MM.1S (cell line): ENCODE measurements around the gene CPS1.

Experiments used
- DNase-seq: peaks from one replicate; pipeline ENCODE4 v3.0.0-alpha.2; 2015
- H2AFZ ChIP-seq: fragments of 300-600 bp; sonication (generic); 2 replicates; pipeline ENCODE4 v1.6.0; 2016; ENCODE audit warnings: antibody characterized with exemption, low read length
- H3F3A ChIP-seq: fragments of 300-600 bp; sonication (generic); 2 replicates; pipeline ENCODE4 v1.6.1; 2016; ENCODE audit warnings: mild to moderate bottlenecking, antibody characterized with exemption, low read length, moderate library complexity, mixed read lengths; ENCODE audit not compliant: insufficient read depth
- H3K27ac ChIP-seq: fragments of 300-600 bp; sonication (generic); 2 replicates; pipeline ENCODE4 v1.5.1; 2016; ENCODE audit warnings: mild to moderate bottlenecking, low read length
- H3K27me3 ChIP-seq: fragments of 300-600 bp; sonication (generic); replicated peaks from 2 replicates; pipeline ENCODE4 v1.6.0; 2016; ENCODE audit warnings: low read length; ENCODE audit not compliant: insufficient read depth
- H3K36me3 ChIP-seq: fragments of 300-600 bp; sonication (generic); replicated peaks from 2 replicates; pipeline ENCODE4 v1.6.1; 2016; ENCODE audit warnings: mild to moderate bottlenecking, low read length, mixed read lengths; ENCODE audit not compliant: insufficient read depth
- H3K4me1 ChIP-seq: fragments of 300-600 bp; sonication (generic); 2 replicates; pipeline ENCODE4 v1.6.1; 2016; ENCODE audit warnings: low read length, mixed read lengths
- H3K4me2 ChIP-seq: fragments of 300-600 bp; sonication (generic); 2 replicates; pipeline ENCODE4 v1.6.0; 2016; ENCODE audit warnings: low read depth, low read length
- H3K4me3 ChIP-seq: fragments of 300-600 bp; sonication (generic); 2 replicates; pipeline ENCODE4 v1.5.1; 2016; ENCODE audit warnings: low read length, mixed read lengths
- H3K79me2 ChIP-seq: fragments of 300-600 bp; sonication (generic); 2 replicates; pipeline ENCODE4 v1.6.1; 2016; ENCODE audit warnings: mixed run types, low read length, mixed read lengths
- H3K9ac ChIP-seq: fragments of 300-600 bp; sonication (generic); 2 replicates; pipeline ENCODE4 v1.6.1; 2016; ENCODE audit warnings: low read length, mixed read lengths
- H3K9me2 ChIP-seq: fragments of 300-600 bp; sonication (generic); replicated peaks from 2 replicates; pipeline ENCODE4 v1.6.1; 2016; ENCODE audit warnings: mild to moderate bottlenecking, low read length, mixed read lengths; ENCODE audit not compliant: insufficient read depth
- H3K9me3 ChIP-seq: fragments of 300-600 bp; sonication (generic); replicated peaks from 2 replicates; pipeline ENCODE4 v1.6.1; 2016; ENCODE audit warnings: mild to moderate bottlenecking, low read length, mixed read lengths; ENCODE audit not compliant: insufficient read depth
- H4K20me1 ChIP-seq: fragments of 300-600 bp; sonication (generic); 2 replicates; pipeline ENCODE4 v1.6.1; 2016; ENCODE audit warnings: mild to moderate bottlenecking, low read length, moderate library complexity, mixed read lengths; ENCODE audit not compliant: insufficient read depth
- CTCF ChIP-seq: fragments of 300-600 bp; sonication (generic); IDR thresholded peaks from 2 replicates; pipeline ENCODE4 v1.5.1; 2016; ENCODE audit warnings: antibody characterized with exemption, low read length, mixed read lengths
- EZH2 ChIP-seq: fragments of 300-600 bp; sonication (generic); optimal IDR thresholded peaks from 2 replicates; pipeline ENCODE3; 2017; ENCODE audit warnings: low read depth, mild to moderate bottlenecking, antibody characterized with exemption, low read length, mixed read lengths
- EZH2phosphoT487 ChIP-seq: fragments of 300-600 bp; sonication (generic); IDR thresholded peaks from 2 replicates; pipeline ENCODE4 v1.6.1; 2018; ENCODE audit warnings: antibody characterized with exemption, low read length

CPS1 gene

GRCh38 chr2:210559182-210559581, 2.8 kb downstream of the CPS1 start:
- no peak overlapping the region for H3K4me3 ChIP-seq
- no peaks in the 10 kb centered on the region for H3F3A ChIP-seq
- H3K4me2 ChIP-seq: no peak overlapping the region
- H3K36me3 ChIP-seq: no peaks in the 10 kb centered on the region
- H3K27me3 ChIP-seq: no peaks in the 10 kb centered on the region
- H3K4me1 ChIP-seq: no peaks in the 10 kb centered on the region
- no peak overlapping the region for H2AFZ ChIP-seq
- H3K9me2 ChIP-seq: no peaks in the 10 kb centered on the region
- TF ChIP-seq EZH2phosphoT487 (no peak), EZH2 (no peak), CTCF (no peak)
- H3K9ac ChIP-seq: no peak overlapping the region
- no peaks in the 10 kb centered on the region for H3K79me2 ChIP-seq
- no peaks in the 10 kb centered on the region for H4K20me1 ChIP-seq
- H3K9me3 ChIP-seq: no peaks in the 10 kb centered on the region
- DNase-seq: no peak
- H3K27ac ChIP-seq: no peak overlapping the region

GRCh38 chr2:210561475-210561874, 5.1 kb downstream of the CPS1 start:
- H3K4me3 ChIP-seq: no peak overlapping the region
- H3F3A ChIP-seq: no peaks in the 10 kb centered on the region
- H3K9me3 ChIP-seq: no peaks in the 10 kb centered on the region
- no peak for DNase-seq
- H3K9me2 ChIP-seq: no peaks in the 10 kb centered on the region
- no peak overlapping the region for H2AFZ ChIP-seq
- no peak overlapping the region for H3K9ac ChIP-seq
- H4K20me1 ChIP-seq: no peaks in the 10 kb centered on the region
- no peaks in the 10 kb centered on the region for H3K36me3 ChIP-seq
- no peaks in the 10 kb centered on the region for H3K79me2 ChIP-seq
- no peaks in the 10 kb centered on the region for H3K27me3 ChIP-seq
- no peak overlapping the region for H3K27ac ChIP-seq
- no peak overlapping the region for H3K4me2 ChIP-seq
- no peaks in the 10 kb centered on the region for H3K4me1 ChIP-seq
- no peak for TF ChIP-seq EZH2
- no peak for TF ChIP-seq CTCF
- no peak for TF ChIP-seq EZH2phosphoT487

- no peaks in the 10 kb centered on the region for H4K20me1 ChIP-seq
- no peaks in the 10 kb centered on the region for H3K79me2 ChIP-seq
- TF ChIP-seq EZH2phosphoT487 (no peak), CTCF (no peak), EZH2 (no peak)
- H3F3A ChIP-seq: no peaks in the 10 kb centered on the region
- no peaks in the 10 kb centered on the region for H3K4me1 ChIP-seq
- H3K4me3 ChIP-seq: no peak overlapping the region
- no peak overlapping the region for H2AFZ ChIP-seq
- H3K9me2 ChIP-seq: no peaks in the 10 kb centered on the region
- no peak overlapping the region for H3K9ac ChIP-seq
- no peaks in the 10 kb centered on the region for H3K9me3 ChIP-seq
- H3K27ac ChIP-seq: no peak overlapping the region
- no peaks in the 10 kb centered on the region for H3K27me3 ChIP-seq
- DNase-seq: no peak
- H3K36me3 ChIP-seq: no peaks in the 10 kb centered on the region
- no peak overlapping the region for H3K4me2 ChIP-seq
These were observed 5.7 kb downstream of the CPS1 start for GRCh38 chr2:210562091-210562490.
